ENCODE data around the gene NPR2.

The NPR2 gene

GRCh38 chr9:35790385-35791296, 750 bp upstream of the NPR2 start:
- TF ChIP-seq REST (IDR thresholded peaks at IDR 0.05; ENCODE audit: insufficient read depth in 1 of 2, low read depth in 2 of 2, low read length in 2 of 2): no peak
- no peak for TF ChIP-seq POLR2AphosphoS5 (IDR thresholded peaks at IDR 0.05; ENCODE audit: low read depth, low read length)

- no peak for TF ChIP-seq TAF1 (IDR thresholded peaks at IDR 0.05; ENCODE audit: borderline replicate concordance, insufficient read depth, low read length)
- no peak for TF ChIP-seq POLR2AphosphoS5 (IDR thresholded peaks at IDR 0.05; ENCODE audit: low read depth, low read length)
- TF ChIP-seq SIN3A (IDR thresholded peaks at IDR 0.05; ENCODE audit: borderline replicate concordance, insufficient read depth, low read length): no peak
These were observed 828 bp downstream of the NPR2 start for GRCh38 chr9:35792024-35792813.

GRCh38 chr9:35792826-35793225, 1.4 kb downstream of the NPR2 start:
- TF ChIP-seq TAF1 (IDR thresholded peaks at IDR 0.05; ENCODE audit: borderline replicate concordance, insufficient read depth, low read length): no peak

- TF ChIP-seq REST (IDR thresholded peaks at IDR 0.05; ENCODE audit: insufficient read depth in 1 of 2, low read depth in 2 of 2, low read length in 2 of 2) (no peak), SIN3A (IDR thresholded peaks at IDR 0.05; ENCODE audit: borderline replicate concordance, insufficient read depth, low read length) (no peak), TAF1 (IDR thresholded peaks at IDR 0.05; ENCODE audit: borderline replicate concordance, insufficient read depth, low read length) (no peak), POLR2AphosphoS5 (IDR thresholded peaks at IDR 0.05; ENCODE audit: low read depth, low read length) (no peak), FOXP2 (optimal IDR thresholded peaks at IDR 0.05; ENCODE audit: borderline replicate concordance, extremely low read depth, extremely low read length, insufficient read depth) (no peak)
These were observed 2.1 kb downstream of the NPR2 start for GRCh38 chr9:35793461-35793860.

GRCh38 chr9:35795695-35796094, 4.3 kb downstream of the NPR2 start:
- TF ChIP-seq FOXP2 (optimal IDR thresholded peaks at IDR 0.05; ENCODE audit: borderline replicate concordance, extremely low read depth, extremely low read length, insufficient read depth): no peak
- no peak for TF ChIP-seq TAF1 (IDR thresholded peaks at IDR 0.05; ENCODE audit: borderline replicate concordance, insufficient read depth, low read length)

- TF ChIP-seq FOXP2 (optimal IDR thresholded peaks at IDR 0.05; ENCODE audit: borderline replicate concordance, extremely low read depth, extremely low read length, insufficient read depth) (no peak), POLR2AphosphoS5 (IDR thresholded peaks at IDR 0.05; ENCODE audit: low read depth, low read length) (no peak), REST (IDR thresholded peaks at IDR 0.05; ENCODE audit: insufficient read depth in 1 of 2, low read depth in 2 of 2, low read length in 2 of 2) (no peak), SIN3A (IDR thresholded peaks at IDR 0.05; ENCODE audit: borderline replicate concordance, insufficient read depth, low read length) (no peak), TAF1 (IDR thresholded peaks at IDR 0.05; ENCODE audit: borderline replicate concordance, insufficient read depth, low read length) (no peak)
These were observed 6.1 kb downstream of the NPR2 start for GRCh38 chr9:35797311-35798109.

All from PFSK-1 (cell line).